ENCODE results near the gene ERG.

DNA sequence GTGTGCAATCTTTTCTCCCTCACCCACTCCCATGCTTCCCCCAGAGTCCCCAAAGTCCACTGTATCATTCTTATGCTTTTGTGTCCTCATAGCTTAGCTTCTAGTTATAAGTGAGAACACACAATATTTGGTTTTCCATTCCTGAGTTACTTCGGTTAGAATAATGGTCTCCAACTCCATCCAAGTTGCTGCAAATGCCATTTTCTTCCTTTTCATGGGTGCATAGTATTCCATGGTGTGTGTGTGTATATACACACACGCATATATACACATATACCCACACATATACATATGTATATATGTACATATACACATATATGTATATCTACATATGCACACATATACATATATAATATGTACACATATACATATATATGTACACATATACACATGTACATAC, 69.3 kb downstream of the ERG start:
- TF ChIP-seq, protein P1, sequence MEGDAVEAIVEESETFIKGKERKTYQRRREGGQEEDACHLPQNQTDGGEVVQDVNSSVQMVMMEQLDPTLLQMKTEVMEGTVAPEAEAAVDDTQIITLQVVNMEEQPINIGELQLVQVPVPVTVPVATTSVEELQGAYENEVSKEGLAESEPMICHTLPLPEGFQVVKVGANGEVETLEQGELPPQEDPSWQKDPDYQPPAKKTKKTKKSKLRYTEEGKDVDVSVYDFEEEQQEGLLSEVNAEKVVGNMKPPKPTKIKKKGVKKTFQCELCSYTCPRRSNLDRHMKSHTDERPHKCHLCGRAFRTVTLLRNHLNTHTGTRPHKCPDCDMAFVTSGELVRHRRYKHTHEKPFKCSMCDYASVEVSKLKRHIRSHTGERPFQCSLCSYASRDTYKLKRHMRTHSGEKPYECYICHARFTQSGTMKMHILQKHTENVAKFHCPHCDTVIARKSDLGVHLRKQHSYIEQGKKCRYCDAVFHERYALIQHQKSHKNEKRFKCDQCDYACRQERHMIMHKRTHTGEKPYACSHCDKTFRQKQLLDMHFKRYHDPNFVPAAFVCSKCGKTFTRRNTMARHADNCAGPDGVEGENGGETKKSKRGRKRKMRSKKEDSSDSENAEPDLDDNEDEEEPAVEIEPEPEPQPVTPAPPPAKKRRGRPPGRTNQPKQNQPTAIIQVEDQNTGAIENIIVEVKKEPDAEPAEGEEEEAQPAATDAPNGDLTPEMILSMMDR (IDR thresholded peaks at IDR 0.05), result no peak
- TF ChIP-seq POLR2AphosphoS5 (IDR thresholded peaks at IDR 0.05), result no peak
- no peak for TF ChIP-seq POLR2A (IDR thresholded peaks at IDR 0.05; ENCODE audit: low read depth)

Measured in esophagus muscularis mucosa (tissue), 3 donors.